HG03066 (cell line): ENCODE results near the gene KRT75.
"Not testable (repeated sequence)": the region's sequence is repeated elsewhere in the genome, so short reads cannot be mapped to it uniquely, and the experiment has no call there.

ENCODE experiments used
- ATAC-seq: cut with Tn5 transposase; IDR thresholded peaks from one replicate; pipeline ENCODE4 v1.9.1; 2021; ENCODE audit warnings: low read depth; ENCODE audit not compliant: unreplicated experiment

KRT75 gene

GRCh38 chr12:52434081-52434733 lies at the start of gene KRT75:
TSS of gene KRT75 (minus strand) at chr12:52434371. CDS start at chr12:52434304, 67 bp downstream.
- no peak for ATAC-seq

- ATAC-seq = no peak
These were observed 45.9 kb upstream of the KRT75 start for GRCh38 chr12:52480073-52480472.

GRCh38 chr12:52477651-52478050 lies 43.5 kb upstream of the KRT75 start:
- no peak for ATAC-seq

- ATAC-seq = no peak
These were observed 40.0 kb upstream of the KRT75 start for GRCh38 chr12:52474212-52474611.

- no peak for ATAC-seq
These were observed 39.6 kb upstream of the KRT75 start, which contains the start of gene KRT6C for GRCh38 chr12:52473768-52474167. TSS of gene KRT6C (minus strand) at chr12:52473805. CDS start at chr12:52473737, 68 bp downstream.

GRCh38 chr12:52469853-52470252 lies 35.7 kb upstream of the KRT75 start:
- ATAC-seq = no peak

DNA sequence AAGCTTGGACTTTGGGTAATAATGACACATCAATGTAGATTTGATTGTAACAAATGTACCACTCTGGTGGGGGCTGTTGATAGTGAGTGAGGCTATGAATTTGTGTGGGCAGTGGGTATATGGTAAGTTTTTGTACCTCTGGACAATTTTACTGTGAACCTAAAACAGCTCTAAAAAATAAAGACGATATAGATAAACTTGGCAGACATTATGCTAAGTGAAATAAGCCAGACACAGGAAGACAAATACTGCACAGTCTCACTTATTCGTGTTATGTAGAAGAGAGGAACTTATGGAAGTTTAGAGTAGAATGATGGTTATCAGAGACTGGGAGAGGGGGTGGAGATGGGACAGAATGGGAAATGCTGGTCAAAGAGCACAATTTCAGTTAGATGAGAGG lies 30.7 kb upstream of the KRT75 start:
- no peak for ATAC-seq

GRCh38 chr12:52461693-52462092 lies 27.5 kb upstream of the KRT75 start:
- no peak for ATAC-seq

DNA sequence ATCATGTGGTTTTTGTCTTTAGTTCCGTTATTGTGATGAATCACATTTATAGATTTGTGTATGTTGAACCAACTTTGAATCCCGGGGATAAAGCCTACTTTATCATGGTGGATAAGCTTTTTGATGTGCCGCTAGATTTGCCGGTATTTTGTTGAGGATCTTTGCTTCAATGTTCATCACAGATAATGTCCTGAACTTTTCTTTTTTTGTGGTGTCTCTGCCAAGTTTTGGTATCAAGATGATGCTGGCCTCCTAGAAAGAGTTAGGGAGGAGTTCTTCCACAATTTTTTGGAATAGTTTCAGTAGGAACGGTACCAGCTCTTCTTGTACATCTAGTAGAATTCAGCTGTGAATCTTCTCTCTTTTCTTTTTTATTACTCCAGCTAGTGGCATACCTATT lies 24.7 kb upstream of the KRT75 start:
- ATAC-seq = no peak

- ATAC-seq = no peak
These were observed 21.6 kb upstream of the KRT75 start for GRCh38 chr12:52455821-52456220.

- ATAC-seq = no peak
These were observed 20.4 kb upstream of the KRT75 start for GRCh38 chr12:52454411-52455201.

- no peak for ATAC-seq
These were observed 17.9 kb upstream of the KRT75 start, which contains the start of gene KRT6B for GRCh38 chr12:52452101-52452500. TSS of gene KRT6B (minus strand) at chr12:52452146. CDS start at chr12:52452078, 68 bp downstream.

DNA sequence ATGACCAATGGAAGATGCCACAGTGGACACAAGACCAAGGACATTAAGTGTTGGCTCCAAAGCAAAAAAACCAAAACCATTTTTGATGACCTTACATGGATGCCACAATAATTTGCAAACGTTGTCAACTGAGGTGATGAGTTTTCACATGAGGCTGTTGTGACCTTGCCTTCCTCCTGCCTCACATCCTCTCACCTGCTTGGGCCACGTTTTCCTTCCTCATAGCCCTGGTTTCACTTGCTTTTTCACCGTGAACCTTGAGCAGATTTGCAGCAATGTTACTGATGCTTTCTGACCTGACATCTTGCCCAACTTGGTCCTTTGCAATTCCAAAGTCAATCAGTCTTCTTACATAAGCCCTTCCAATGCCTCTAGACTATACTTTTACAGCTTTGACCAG lies 14.1 kb upstream of the KRT75 start:
- ATAC-seq = no peak

- ATAC-seq = not testable (repeated sequence)
These were observed 13.0 kb upstream of the KRT75 start for GRCh38 chr12:52447196-52447595.

DNA sequence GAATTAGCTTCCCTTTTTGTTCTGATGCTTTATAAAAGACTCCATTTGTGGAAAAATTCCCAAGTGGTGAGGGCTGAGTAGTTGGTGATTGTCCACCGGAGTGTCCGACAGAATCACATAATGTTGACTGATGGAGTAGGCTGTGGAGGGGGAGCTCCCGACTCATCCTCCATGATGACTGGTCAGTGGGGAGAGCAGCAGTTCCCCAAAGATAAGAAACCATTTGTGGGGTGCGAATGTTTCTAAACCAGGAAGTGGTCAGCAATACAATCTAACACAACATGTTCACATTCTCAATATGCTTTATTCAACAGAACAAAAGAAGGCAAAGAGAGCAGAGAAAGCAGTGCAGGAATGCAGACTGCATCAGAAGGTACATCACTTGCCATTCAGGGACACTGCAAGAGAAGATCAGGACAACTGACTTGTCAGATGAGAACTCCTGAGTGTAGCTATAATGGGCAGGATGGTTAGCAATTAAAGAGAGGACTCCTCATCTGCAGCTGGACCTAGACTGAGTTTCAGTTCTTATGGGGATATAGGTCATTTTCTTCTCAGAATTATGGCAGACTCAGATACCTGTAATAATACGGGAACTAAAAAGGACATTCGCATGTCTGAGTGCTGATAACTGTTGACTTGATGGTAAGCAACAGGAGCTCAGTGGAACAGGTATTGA lies 12.3 kb upstream of the KRT75 start:
- no peak for ATAC-seq

DNA sequence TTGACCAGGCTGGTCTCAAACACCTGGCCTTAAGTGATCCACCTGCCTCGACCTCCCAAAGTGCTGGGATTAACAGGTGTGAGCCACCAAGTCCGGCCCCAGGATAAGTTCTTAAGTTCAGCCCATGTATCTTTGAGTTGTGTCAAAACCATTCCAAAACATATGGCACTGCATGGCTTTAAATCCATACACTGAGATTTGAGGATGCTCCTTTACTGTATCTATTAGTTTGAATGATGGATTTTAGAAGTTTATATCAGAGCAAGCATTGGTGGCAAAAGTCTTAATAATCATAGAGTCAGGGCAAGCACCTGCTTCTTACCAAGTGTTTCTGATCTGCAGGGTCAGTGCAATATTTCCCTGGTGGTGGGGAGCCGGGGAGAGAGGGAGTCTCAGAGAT lies 11.7 kb upstream of the KRT75 start:
- no peak for ATAC-seq

DNA sequence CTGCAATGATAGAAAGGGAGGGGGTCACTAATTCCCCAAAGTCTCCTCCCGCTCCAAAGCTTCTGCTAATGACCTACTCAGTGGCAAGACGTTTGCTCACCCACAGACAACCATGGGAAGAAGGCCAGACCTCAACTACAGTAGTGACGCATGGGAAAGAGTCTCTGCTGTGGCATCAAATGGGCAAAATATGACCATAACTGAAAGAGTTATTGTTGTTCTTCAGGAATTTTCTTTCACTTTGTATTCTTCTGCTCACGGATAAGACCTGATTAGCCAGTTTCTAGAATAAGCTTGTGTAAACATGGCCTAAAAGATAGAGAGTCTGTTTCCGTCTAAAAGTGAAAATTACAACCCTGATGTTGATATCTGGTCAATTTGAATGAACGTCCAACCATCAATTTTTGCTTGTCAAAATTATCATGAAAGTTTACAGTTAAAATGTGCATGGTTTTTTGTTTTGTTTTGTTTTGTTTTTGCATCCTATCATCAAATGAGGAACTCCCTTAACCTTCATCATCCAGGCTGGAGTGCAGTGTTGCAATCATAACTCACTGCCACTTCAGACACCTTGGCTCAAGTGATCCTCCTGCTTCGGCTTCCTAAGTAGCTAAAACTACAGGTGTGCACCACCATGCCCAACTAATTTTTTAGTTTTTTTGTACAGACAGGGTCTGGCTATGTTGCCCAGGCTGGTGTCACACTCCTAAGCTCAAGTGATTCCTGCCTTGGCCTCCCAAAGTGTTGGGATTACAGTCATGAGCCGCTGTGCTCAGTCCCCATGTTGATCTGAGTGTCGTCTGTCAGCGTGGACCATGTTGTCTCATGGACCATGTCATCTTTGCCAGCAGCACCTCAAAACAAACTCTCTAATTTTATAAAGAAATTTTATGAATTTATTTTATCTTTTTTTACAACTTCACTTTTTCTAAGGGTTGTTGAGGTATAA lies 10.8 kb upstream of the KRT75 start:
- no peak for ATAC-seq

DNA sequence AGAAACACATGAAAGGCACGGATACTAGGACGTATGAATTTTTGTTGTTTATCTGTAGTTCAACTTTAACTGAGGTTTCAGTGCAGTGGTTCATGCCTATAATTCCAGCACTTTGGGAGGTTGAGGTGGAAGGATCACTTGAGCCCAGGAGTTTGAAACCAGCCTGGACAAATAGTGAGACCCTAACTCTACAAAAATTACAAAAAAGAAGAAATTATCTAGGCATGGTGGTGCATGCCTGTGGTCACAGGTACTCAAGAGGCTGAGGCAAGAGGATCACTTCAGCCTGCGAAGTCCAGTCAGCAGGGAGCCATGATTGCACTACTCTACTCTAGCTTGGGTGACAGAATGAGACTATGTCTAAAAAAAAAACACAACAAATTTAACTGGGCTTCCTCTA lies 9.8 kb upstream of the KRT75 start:
- no peak for ATAC-seq

GRCh38 chr12:52442600-52443061 lies 8.5 kb upstream of the KRT75 start:
- no peak for ATAC-seq

DNA sequence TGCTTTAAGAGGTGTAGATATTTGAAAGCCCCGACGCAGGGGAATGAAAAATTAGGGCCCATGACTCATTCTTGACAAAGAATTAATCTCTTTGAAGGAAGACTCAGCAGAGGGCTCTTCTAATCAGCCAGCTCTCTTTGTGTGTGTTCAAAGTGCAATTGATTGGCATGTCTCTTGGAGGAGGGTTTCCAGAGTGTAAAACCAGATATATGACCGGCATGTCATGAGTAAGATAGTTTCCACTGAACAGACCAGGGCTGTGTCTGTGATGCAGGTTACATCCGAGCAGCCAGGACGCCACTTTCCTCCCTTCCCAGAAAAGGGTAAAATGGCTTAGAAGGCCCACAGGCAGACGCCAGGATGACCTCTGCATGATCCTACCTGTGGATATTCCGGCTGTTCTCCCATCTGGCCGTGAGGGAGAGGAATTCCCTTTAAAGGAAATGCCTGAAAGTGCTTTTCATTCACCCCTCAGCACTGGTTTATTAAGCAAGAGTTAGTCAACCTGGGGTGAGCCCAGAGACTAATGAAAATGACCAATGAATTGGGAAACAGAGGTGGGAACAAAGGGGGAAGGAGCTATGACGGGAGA lies 7.2 kb upstream of the KRT75 start:
- ATAC-seq = no peak
